Uterus (tissue), 2 donors: Measurements from ENCODE around the gene SUGCT.

ENCODE experiments used
- POLR2A ChIP-seq, 2 donors: fragments of 450-650 bp; IDR thresholded peaks; one replicate each; pipeline ENCODE4 v1.6.1; 2016; ENCODE audit warnings: antibody characterized with exemption in 2 of 2, mild to moderate bottlenecking in 1 of 2, moderate library complexity in 1 of 2
- TF ChIP-seq, protein P1 (sequence below), 4 experiments: fragments of 200-600 bp in 2 of 4; fragments of 450-650 bp in 2 of 4; sonication (generic) in 2 of 4; IDR thresholded peaks; one replicate each; pipeline ENCODE4 v1.5.1; 2016 to 2019; ENCODE audit warnings: antibody characterized with exemption in 4 of 4, mild to moderate bottlenecking in 2 of 4, moderate library complexity in 1 of 4

DNA sequence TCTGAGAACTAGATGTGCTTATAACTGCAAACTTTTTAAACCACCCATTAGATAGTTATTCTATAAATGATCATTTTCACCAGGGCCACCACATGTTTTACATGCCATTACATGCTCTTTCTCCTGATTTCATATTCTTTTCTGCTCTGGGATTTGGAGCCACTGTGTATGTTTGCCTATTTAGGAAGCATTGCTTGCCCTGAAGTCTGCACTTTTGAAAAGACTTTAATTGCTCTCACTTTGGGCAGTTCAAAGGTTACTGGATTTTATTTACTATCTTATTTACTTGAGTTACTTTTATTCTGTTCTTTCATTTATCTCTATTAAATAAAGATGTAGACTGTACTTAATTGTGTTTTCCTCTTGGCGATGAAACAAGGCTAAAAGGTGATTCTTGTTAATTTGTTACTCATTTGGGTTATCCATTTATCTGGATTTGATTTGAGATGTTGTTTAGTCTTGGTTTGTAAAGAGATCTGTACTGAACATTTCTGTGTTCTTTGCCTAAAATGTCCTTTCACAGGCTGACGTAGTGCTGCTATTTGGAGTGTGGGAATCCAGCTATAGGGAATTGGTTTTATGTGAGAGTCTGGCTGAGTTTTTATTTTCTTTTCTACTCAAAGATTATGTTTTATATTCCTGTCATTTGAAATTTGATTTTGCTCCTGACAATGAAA lies 88.8 kb downstream of the SUGCT start:
- TF ChIP-seq, protein P1, sequence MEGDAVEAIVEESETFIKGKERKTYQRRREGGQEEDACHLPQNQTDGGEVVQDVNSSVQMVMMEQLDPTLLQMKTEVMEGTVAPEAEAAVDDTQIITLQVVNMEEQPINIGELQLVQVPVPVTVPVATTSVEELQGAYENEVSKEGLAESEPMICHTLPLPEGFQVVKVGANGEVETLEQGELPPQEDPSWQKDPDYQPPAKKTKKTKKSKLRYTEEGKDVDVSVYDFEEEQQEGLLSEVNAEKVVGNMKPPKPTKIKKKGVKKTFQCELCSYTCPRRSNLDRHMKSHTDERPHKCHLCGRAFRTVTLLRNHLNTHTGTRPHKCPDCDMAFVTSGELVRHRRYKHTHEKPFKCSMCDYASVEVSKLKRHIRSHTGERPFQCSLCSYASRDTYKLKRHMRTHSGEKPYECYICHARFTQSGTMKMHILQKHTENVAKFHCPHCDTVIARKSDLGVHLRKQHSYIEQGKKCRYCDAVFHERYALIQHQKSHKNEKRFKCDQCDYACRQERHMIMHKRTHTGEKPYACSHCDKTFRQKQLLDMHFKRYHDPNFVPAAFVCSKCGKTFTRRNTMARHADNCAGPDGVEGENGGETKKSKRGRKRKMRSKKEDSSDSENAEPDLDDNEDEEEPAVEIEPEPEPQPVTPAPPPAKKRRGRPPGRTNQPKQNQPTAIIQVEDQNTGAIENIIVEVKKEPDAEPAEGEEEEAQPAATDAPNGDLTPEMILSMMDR (IDR thresholded peaks at IDR 0.05) = no peak
- no peak for TF ChIP-seq POLR2A (IDR thresholded peaks at IDR 0.05)
